A673 (cell line): ENCODE results near the gene PLEKHA6. TPM values are rescaled to one million over a fixed set of nuclear protein-coding genes. Genes with fewer than 3 reads are reported as not detected.

Source experiments
- BruUV-seq: library from RNA; stranded (reverse); fragments of 400-500 nt; replicated peaks from 2 replicates; lab custom pipeline; 2021; lab: Mats Ljungman, UMichigan
- CTCF ChIA-PET: fragments of 300-600 bp; sonication (Branson Sonifier 250); formaldehyde crosslinking; loops from one replicate; lab custom pipeline; 2022; ENCODE audit warnings: antibody characterized with exemption; lab: Charles Lee
- POLR2A ChIA-PET: fragments of 300-600 bp; sonication (Branson Sonifier 250); formaldehyde crosslinking; loops from one replicate; lab custom pipeline; 2022; ENCODE audit warnings: antibody characterized with exemption; ENCODE audit not compliant: low non-redundant PET; lab: Charles Lee
- DNase-seq: peaks from one replicate; pipeline ENCODE4 v3.0.0-alpha.2; 2015; ENCODE audit warnings: low spot score
- H3K27ac ChIP-seq: fragments of 200-600 bp; sonication (generic); 2 replicates; pipeline ENCODE4 v1.5.1; 2016; ENCODE audit warnings: mixed run types, low read depth, mild to moderate bottlenecking, mixed read lengths, antibody characterized with exemption, low read length; ENCODE audit not compliant: poor library complexity, severe bottlenecking
- H3K27me3 ChIP-seq: fragments of 200-600 bp; sonication (generic); replicated peaks from 2 replicates; pipeline ENCODE4 v1.6.1; 2017; ENCODE audit warnings: mixed run types, low read depth, mild to moderate bottlenecking, mixed read lengths, antibody characterized with exemption, low read length; ENCODE audit not compliant: insufficient read depth, poor library complexity
- H3K36me3 ChIP-seq: fragments of 200-600 bp; sonication (generic); 2 replicates; pipeline ENCODE4 v1.6.1; 2016; ENCODE audit warnings: mixed run types, mild to moderate bottlenecking, mixed read lengths, antibody characterized with exemption, low read length; ENCODE audit not compliant: insufficient read depth, poor library complexity, severe bottlenecking
- H3K4me1 ChIP-seq: fragments of 200-600 bp; sonication (generic); 2 replicates; pipeline ENCODE4 v1.6.1; 2017; ENCODE audit warnings: mixed run types, mild to moderate bottlenecking, mixed read lengths, antibody characterized with exemption, low read length; ENCODE audit not compliant: insufficient read depth, poor library complexity, severe bottlenecking
- H3K4me3 ChIP-seq: fragments of 200-600 bp; sonication (generic); 2 replicates; pipeline ENCODE4 v1.5.1; 2016; ENCODE audit warnings: low read depth, mixed run types, mild to moderate bottlenecking, mixed read lengths, low read length; ENCODE audit not compliant: poor library complexity, severe bottlenecking
- H3K9me3 ChIP-seq: fragments of 200-600 bp; sonication (generic); 2 replicates; pipeline ENCODE4 v1.6.1; 2016; ENCODE audit warnings: mixed run types, low read depth, mild to moderate bottlenecking, mixed read lengths, antibody characterized with exemption, low read length; ENCODE audit not compliant: poor library complexity, severe bottlenecking
- CTCF ChIP-seq: fragments of 300-800, 200-600 bp; sonication (generic); conservative IDR thresholded peaks from 2 replicates; pipeline ENCODE4 v1.5.1; 2017; ENCODE audit warnings: low read depth, mild to moderate bottlenecking, antibody characterized with exemption, low read length, moderate library complexity, mixed read lengths
- EZH2 ChIP-seq: fragments of 200-600 bp; sonication (generic); IDR thresholded peaks from 2 replicates; pipeline ENCODE4 v1.6.1; 2017; ENCODE audit warnings: borderline replicate concordance, low read depth, mild to moderate bottlenecking, mixed read lengths, antibody characterized with exemption, low read length; ENCODE audit not compliant: poor library complexity, severe bottlenecking
- intact Hi-C: fragments of 100-400 bp; cut with micrococcal nuclease; formaldehyde crosslinking; loops from one replicate; pipeline ENCODE4 v1.10.0; 2022; ENCODE audit not compliant: unreplicated experiment
- total RNA-seq: library from RNA; stranded (reverse); gene quantifications from 2 replicates; pipeline ENCODE4 v1.2.3, GENCODE V29; 2021

Gene PLEKHA6
- total RNA-seq, 1 experiment from 2014 or later, result 0.58 TPM

GRCh38 chr1:204264805-204265204 lies 94.9 kb downstream of the PLEKHA6 start:
- Histone ChIP-seq H3K4me3 (no peak overlapping the region), H3K27ac (no peak overlapping the region), H3K27me3 (no peaks in the 10 kb centered on the region), H3K4me1 (no peaks in the 10 kb centered on the region), H3K36me3 (no peaks in the 10 kb centered on the region), H3K9me3 (no peaks in the 10 kb centered on the region)
- ChIA-PET CTCF (no interaction called here), POLR2A (no interaction called here)
- no peak for DNase-seq
- no TSS peak for BruUV-seq
- intact Hi-C loops, result no loop called here
- TF ChIP-seq EZH2, result no peak
- TF ChIP-seq CTCF, result no peak

GRCh38 chr1:204263254-204263910 lies 96.3 kb downstream of the PLEKHA6 start:
- no peaks in the 10 kb centered on the region for H3K36me3 ChIP-seq
- POLR2A ChIA-PET, result no interaction called here
- no peak for DNase-seq
- no peaks in the 10 kb centered on the region for H3K4me1 ChIP-seq
- TF ChIP-seq EZH2 (no peak), CTCF (no peak)
- no peaks in the 10 kb centered on the region for H3K27me3 ChIP-seq
- intact Hi-C loops, result no loop called here
- BruUV-seq, result no TSS peak
- H3K9me3 ChIP-seq, result no peaks in the 10 kb centered on the region
- no peak overlapping the region for H3K27ac ChIP-seq
- no peak overlapping the region for H3K4me3 ChIP-seq
- CTCF ChIA-PET, result no interaction called here

- POLR2A ChIA-PET, result no interaction called here
- CTCF ChIA-PET, result interaction anchor here (0.6 kb wide), 1 partner anchor 49 kb away, joined by 3 read pairs; the partner anchor contains the start of gene GOLT1A
- TF ChIP-seq CTCF (no peak), EZH2 (no peak)
- Histone ChIP-seq H3K9me3 (no peaks in the 10 kb centered on the region), H3K36me3 (no peaks in the 10 kb centered on the region), H3K4me1 (no peaks in the 10 kb centered on the region), H3K4me3 (no peak overlapping the region), H3K27ac (no peak overlapping the region), H3K27me3 (no peaks in the 10 kb centered on the region)
- intact Hi-C loops, result no loop called here
- BruUV-seq, result no TSS peak
- DNase-seq, result no peak
Measured at GRCh38 chr1:204262506-204263253, 97.0 kb downstream of the PLEKHA6 start.
